MM.1S (cell line): ENCODE results near the gene TMTC1.

Experiments
- EZH2phosphoT487 ChIP-seq: fragments of 300-600 bp; sonication (generic); IDR thresholded peaks from 2 replicates; pipeline ENCODE4 v1.6.1; 2018; ENCODE audit warnings: antibody characterized with exemption, low read length
- TF ChIP-seq, protein P1 (sequence below): fragments of 300-600 bp; sonication (generic); IDR thresholded peaks from 2 replicates; pipeline ENCODE4 v1.5.1; 2016; ENCODE audit warnings: antibody characterized with exemption, low read length, mixed read lengths

DNA sequence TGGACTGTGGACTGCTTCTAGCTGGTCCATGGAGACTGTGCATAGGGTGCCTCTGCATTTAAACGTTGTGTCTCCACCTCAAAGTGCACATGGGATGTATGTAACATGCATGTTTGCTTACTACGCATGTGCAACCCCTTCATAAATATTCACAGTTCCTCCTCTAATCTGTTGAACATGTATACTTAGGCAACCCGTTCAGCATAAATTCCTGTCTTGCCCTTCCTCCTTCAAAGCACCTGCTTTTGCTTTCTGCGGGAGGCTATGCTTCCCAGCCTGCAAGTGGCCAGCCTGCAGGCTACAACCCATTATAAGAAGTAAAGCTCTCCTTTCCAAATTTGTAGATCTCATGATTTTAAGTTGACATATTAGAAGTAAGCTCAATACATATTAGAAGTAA lies 253.3 kb downstream of the TMTC1 start:
- TF ChIP-seq, protein P1, sequence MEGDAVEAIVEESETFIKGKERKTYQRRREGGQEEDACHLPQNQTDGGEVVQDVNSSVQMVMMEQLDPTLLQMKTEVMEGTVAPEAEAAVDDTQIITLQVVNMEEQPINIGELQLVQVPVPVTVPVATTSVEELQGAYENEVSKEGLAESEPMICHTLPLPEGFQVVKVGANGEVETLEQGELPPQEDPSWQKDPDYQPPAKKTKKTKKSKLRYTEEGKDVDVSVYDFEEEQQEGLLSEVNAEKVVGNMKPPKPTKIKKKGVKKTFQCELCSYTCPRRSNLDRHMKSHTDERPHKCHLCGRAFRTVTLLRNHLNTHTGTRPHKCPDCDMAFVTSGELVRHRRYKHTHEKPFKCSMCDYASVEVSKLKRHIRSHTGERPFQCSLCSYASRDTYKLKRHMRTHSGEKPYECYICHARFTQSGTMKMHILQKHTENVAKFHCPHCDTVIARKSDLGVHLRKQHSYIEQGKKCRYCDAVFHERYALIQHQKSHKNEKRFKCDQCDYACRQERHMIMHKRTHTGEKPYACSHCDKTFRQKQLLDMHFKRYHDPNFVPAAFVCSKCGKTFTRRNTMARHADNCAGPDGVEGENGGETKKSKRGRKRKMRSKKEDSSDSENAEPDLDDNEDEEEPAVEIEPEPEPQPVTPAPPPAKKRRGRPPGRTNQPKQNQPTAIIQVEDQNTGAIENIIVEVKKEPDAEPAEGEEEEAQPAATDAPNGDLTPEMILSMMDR: no peak
- no peak for TF ChIP-seq EZH2phosphoT487
